RWPE1 (cell line): ENCODE measurements around the gene CDIP1.

Source experiments
- CTCF ChIA-PET: fragments of 350-600 bp; sonication (Branson Sonifier 250); formaldehyde crosslinking; extraction: SDS; loops from one replicate; lab custom pipeline; 2021; lab: Yijun Ruan, JAX
- POLR2A ChIA-PET: fragments of 400-600 bp; formaldehyde crosslinking; extraction: SDS; loops from one replicate; lab custom pipeline; 2020; ENCODE audit warnings: antibody characterized with exemption; ENCODE audit not compliant: low non-redundant PET; lab: Yijun Ruan, JAX
- DNase-seq: peaks from one replicate; pipeline ENCODE4 v3.0.0; 2012; ENCODE audit warnings: low spot score
- H3K27ac ChIP-seq: fragments of 450-650 bp; 2 replicates; pipeline ENCODE4 v1.5.1; 2017
- CTCF ChIP-seq: fragments of 450-650 bp; conservative IDR thresholded peaks from 2 replicates; pipeline ENCODE4 v1.5.1; 2017; ENCODE audit warnings: low read depth, mild to moderate bottlenecking

The CDIP1 gene

DNA sequence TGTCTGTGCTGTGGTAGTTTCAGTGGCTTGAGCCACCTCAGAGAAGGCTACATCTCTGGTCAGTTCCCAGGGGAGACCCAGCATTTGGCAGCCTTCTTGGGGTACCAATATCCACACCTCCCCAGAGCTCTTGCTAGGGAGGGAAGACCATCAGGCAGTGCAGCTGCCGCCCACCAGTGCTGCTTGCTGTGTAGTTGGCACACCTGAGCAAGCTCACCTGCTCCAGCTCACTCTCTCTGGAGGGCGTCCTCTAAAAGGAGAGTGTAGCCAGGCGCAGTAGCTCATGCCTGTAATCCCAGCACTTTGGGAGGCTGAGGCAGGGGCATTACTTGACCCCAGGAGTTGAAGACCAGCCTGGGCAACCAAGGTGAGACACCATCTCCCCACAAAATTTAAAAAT, 29.8 kb downstream of the CDIP1 start:
- TF ChIP-seq CTCF: no peak
- no peak overlapping the region; the same call in 1 of the 2 replicates for H3K27ac ChIP-seq
- POLR2A ChIA-PET: no interaction called here
- CTCF ChIA-PET: interaction anchor here (0.9 kb wide), 1 partner anchor 39 kb away, joined by 3 read pairs; no protein-coding TSS in a partner anchor
- DNase-seq: no peak

DNA sequence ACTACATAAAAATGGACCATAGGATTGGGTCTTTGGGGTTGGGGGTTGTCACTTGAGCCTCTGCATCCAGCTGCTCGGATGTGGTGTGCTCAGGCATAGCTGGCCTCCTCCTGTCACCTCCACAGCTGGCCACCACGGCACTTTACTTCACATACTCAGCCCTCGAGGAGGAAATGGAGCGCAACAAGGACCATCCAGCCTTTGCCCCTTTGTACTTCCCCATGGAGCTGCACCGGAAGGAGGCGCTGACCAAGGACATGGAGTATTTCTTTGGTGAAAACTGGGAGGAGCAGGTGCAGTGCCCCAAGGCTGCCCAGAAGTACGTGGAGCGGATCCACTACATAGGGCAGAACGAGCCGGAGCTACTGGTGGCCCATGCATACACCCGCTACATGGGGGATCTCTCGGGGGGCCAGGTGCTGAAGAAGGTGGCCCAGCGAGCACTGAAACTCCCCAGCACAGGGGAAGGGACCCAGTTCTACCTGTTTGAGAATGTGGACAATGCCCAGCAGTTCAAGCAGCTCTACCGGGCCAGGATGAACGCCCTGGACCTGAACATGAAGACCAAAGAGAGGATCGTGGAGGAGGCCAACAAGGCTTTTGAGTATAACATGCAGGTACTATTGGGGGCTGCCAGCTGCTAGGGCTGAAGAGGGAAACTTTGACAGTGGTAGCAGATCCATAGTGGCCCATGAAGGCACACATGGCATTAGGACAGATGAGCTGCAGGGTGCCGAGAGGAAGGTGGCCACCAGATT, 30.8 kb downstream of the CDIP1 start:
- DNase-seq: no peak
- CTCF ChIA-PET: interaction anchor here (0.6 to 1.2 kb wide), 5 partner anchors 31 to 117 kb away, joined by 3 to 4 read pairs (median 4); partner anchors contain the start of genes HMOX2 and MGRN1
- TF ChIP-seq CTCF: no peak
- no peak overlapping the region for H3K27ac ChIP-seq
- POLR2A ChIA-PET: no interaction called here

GRCh38 chr16:4506450-4506849, 32.1 kb downstream of the CDIP1 start:
- DNase-seq: peak; percentile 45
- POLR2A ChIA-PET: no interaction called here
- peak; percentile 81 for TF ChIP-seq CTCF
- CTCF ChIA-PET: interaction anchor here (0.6 to 1.9 kb wide), 7 partner anchors 10 to 118 kb away, joined by 3 to 5 read pairs (median 4); partner anchors contain the start of genes HMOX2 and MGRN1
- peak overlapping the region; percentile 20; the same call in 1 of the 2 replicates for H3K27ac ChIP-seq

GRCh38 chr16:4505356-4506147, 33.0 kb downstream of the CDIP1 start:
- no peak overlapping the region for H3K27ac ChIP-seq
- CTCF ChIA-PET: interaction anchor here (0.5 to 1.9 kb wide), 12 partner anchors 9 to 343 kb away, joined by 3 to 5 read pairs (median 4); partner anchors contain the start of gene MGRN1
- DNase-seq: no peak
- TF ChIP-seq CTCF: no peak
- POLR2A ChIA-PET: no interaction called here

- POLR2A ChIA-PET: no interaction called here
- CTCF ChIA-PET: interaction anchor here (0.7 to 1.9 kb wide), 3 partner anchors 12 to 32 kb away, joined by 3 to 7 read pairs (median 4); partner anchors contain the start of gene HMOX2
- H3K27ac ChIP-seq: no peak overlapping the region
- no peak for TF ChIP-seq CTCF
- no peak for DNase-seq
These were observed 37.5 kb downstream of the CDIP1 start for GRCh38 chr16:4501071-4501478.

- DNase-seq: peak; percentile 87
- H3K27ac ChIP-seq: peak overlapping the region; percentile 61
- POLR2A ChIA-PET: no interaction called here
These were observed 38.3 kb downstream of the CDIP1 start for GRCh38 chr16:4500272-4500671.

More at GRCh38 chr16:4500272-4500671, 38.3 kb downstream of the CDIP1 start:
- CTCF ChIA-PET: interaction anchor here (0.8 to 1.9 kb wide), 2 partner anchors 24 to 33 kb away, joined by 3 to 7 read pairs; partner anchors contain the start of gene HMOX2
- no peak for TF ChIP-seq CTCF
